Hepatocyte (in vitro differentiated cells): ENCODE results near the gene LRRFIP1.

ENCODE experiments used
- CTCF ChIP-seq: fragments of 200-600 bp; sonication (generic); IDR thresholded peaks from 2 replicates; pipeline ENCODE4 v1.5.1; 2016; ENCODE audit warnings: antibody characterized with exemption, mild to moderate bottlenecking; ENCODE audit not compliant: poor library complexity
- EZH2phosphoT487 ChIP-seq: fragments of 200-600 bp; sonication (generic); IDR thresholded peaks from one replicate; pipeline ENCODE4 v1.6.1; 2018; ENCODE audit warnings: antibody characterized with exemption, mild to moderate bottlenecking, low read depth, moderate library complexity; ENCODE audit not compliant: unreplicated experiment, severe bottlenecking

- TF ChIP-seq CTCF (no peak), EZH2phosphoT487 (no peak)
Observed at GRCh38 chr2:237639836-237640220, 12.4 kb downstream of the LRRFIP1 start.
